Measurements from ENCODE around the gene DYNC1H1. TPM values are rescaled to one million over a fixed set of nuclear protein-coding genes. Genes with fewer than 3 reads are reported as not detected.
A peak's percentile ranks its signal among the peaks of the same experiment; 100 is the strongest.

The DYNC1H1 gene
- total RNA-seq, 4 donors from 2014 or later, result 261 to 376 (median 317) TPM

DNA sequence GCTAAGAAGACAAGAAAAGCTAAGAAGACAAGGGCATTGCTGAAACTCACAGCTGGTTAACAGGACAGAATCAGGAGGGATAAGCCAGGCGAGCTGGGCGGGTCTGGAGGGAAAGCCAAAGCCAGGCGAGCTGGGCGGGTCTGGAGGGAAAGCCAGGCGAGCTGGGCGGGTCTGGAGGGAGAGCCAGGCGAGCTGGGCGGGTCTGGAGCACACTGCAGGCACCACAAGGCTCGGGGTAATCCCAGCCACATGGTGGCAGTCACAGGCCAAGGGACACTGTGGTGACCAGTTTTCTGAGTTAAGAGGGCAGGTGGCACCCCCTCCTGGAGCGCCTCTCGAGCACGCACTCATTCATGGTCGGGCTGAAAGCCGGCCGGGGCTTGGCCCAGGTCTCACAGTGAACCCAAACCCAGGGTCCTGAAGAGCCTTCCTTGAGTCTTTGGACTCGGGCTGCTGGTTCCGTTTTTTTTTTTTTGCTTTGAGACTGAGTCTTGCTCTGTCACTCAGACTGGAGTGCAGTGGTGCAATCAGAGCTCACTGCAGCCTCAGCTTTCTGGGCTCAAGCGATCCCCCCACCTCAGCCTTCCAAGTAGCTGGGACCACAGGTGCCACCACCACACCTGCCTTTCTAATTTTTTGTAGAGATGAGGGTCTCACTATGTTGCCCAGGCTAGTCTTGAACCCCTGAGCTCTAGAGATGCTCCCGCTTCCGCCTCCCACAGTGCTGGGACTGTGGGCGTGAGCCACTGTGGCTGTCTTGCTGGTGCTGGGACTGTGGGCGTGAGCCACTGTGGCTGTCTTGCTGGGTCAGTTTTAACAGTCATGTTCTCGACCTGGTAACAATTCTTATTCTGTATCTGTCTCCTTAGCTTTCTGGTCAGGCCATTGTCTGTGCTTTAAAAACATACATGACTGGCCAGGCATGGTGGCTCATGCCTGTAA, 82.2 kb downstream of the DYNC1H1 start:
- peak overlapping the region; percentile 22 to 62 (median 42) for H3K27ac ChIP-seq
- no peaks in the 10 kb centered on the region for H3K27me3 ChIP-seq
- no peak overlapping the region for H3K4me3 ChIP-seq
- peaks cover 56 to 100% (median 66%) of the 10 kb centered on the region in 3 donors for H3K36me3 ChIP-seq
- no peak for DNase-seq
- 48 to 55% methylated on average over 21 to 23 of the region's 23 CpGs for WGBS, 2 donors
- intact Hi-C loops (cut with DNase I), result no loop called here
- no peaks in the 10 kb centered on the region for H3K9me3 ChIP-seq
- TF ChIP-seq CTCF (IDR thresholded peaks at IDR 0.05) (peak in 5 of 6 experiments; percentile 17 to 67 (median 48)), POLR2A (IDR thresholded peaks at IDR 0.05) (no peak)
- H3K4me1 ChIP-seq, result peaks cover 3 to 32% (median 4%) of the 10 kb centered on the region in 3 donors

DNA sequence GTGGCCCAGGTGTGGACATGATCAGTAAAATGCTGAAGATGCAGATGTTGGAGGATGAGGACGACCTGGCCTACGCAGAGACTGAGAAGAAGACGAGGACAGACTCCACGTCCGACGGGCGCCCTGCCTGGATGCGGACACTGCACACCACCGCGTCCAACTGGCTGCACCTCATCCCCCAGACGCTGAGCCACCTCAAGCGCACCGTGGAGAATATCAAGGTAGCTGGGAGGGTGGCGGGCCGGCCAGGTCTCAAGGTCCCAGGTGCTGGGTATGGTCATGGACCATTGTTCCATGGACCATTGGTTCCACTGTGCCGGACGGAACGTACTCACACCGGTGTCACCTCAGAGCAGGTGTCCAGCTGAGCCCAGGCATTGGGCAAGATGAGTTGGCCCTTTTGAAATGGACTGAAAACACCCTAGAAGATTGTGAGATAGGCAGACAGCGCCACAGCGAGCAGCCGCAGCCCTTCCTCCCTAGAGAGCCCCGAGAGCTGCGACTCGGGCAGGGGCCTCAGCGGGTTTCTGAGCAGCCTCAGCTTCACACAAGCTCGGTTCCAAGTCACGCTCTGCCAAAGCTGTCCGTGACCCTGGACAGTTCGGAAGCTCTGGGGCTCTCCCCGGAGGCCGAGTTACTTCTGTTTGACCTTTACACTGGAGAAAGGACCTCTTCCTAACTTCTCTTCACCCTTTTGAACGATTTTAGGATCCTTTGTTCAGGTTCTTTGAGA, 83.6 kb downstream of the DYNC1H1 start:
- intact Hi-C loops (cut with DNase I), result no loop called here
- WGBS, 2 donors, result 87 to 91% methylated on average over 16 to 18 of the region's 33 CpGs
- Histone ChIP-seq H3K9me3 (no peaks in the 10 kb centered on the region), H3K27ac (no peak overlapping the region), H3K27me3 (no peaks in the 10 kb centered on the region), H3K4me3 (no peak overlapping the region), H3K4me1 (peaks cover 3 to 32% (median 4%) of the 10 kb centered on the region in 3 donors), H3K36me3 (peaks cover 43 to 100% (median 53%) of the 10 kb centered on the region in 3 donors)
- DNase-seq, result no peak
- TF ChIP-seq POLR2A (IDR thresholded peaks at IDR 0.05) (no peak), CTCF (IDR thresholded peaks at IDR 0.05) (no peak)

GRCh38 chr14:102049258-102050025, 85.1 kb downstream of the DYNC1H1 start:
- Histone ChIP-seq H3K27me3 (no peaks in the 10 kb centered on the region), H3K4me1 (peaks cover 3 to 32% (median 4%) of the 10 kb centered on the region in 3 donors), H3K4me3 (no peak overlapping the region), H3K36me3 (peaks cover 38 to 98% (median 39%) of the 10 kb centered on the region in 3 donors), H3K9me3 (no peaks in the 10 kb centered on the region), H3K27ac (no peak overlapping the region)
- WGBS, 2 donors, result 79 to 87% methylated on average over 5 to 6 of the region's 25 CpGs
- DNase-seq, result no peak
- intact Hi-C loops (cut with DNase I), result loop anchor here (5.0 kb wide), 1 partner anchor 43 kb away; no protein-coding TSS in a partner anchor
- no peak for TF ChIP-seq POLR2A (IDR thresholded peaks at IDR 0.05)
- no peak for TF ChIP-seq CTCF (IDR thresholded peaks at IDR 0.05)

DNA sequence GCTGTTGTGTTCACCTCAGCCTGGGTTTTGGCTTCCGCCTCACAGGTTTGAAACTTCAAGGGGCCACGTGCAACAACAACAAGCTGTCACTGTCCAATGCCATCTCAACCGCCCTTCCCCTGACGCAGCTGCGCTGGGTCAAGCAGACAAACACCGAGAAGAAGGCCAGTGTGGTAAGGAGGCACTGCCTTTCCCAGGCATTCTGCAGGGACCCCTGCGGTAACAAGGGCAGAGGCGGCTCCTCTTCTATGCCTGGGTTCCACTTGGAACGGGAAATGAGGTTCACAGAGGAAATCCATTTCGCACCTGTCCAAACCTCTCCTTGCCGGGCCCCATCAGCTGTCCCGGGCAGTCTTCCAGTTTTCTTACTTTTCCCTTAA, 85.6 kb downstream of the DYNC1H1 start:
- Histone ChIP-seq H3K4me1 (peaks cover 3 to 34% (median 4%) of the 10 kb centered on the region in 3 donors), H3K9me3 (no peaks in the 10 kb centered on the region), H3K27ac (peak overlapping the region in 1 of 4 donors; percentile 3), H3K36me3 (peaks cover 33 to 92% (median 34%) of the 10 kb centered on the region in 3 donors), H3K4me3 (no peak overlapping the region), H3K27me3 (no peaks in the 10 kb centered on the region)
- 80 to 81% methylated on average over 7 of the region's 12 CpGs for WGBS, 2 donors
- no peak for DNase-seq
- intact Hi-C loops (cut with DNase I), result loop anchor here (5.0 kb wide), 1 partner anchor 42 kb away; no protein-coding TSS in a partner anchor
- TF ChIP-seq POLR2A (IDR thresholded peaks at IDR 0.05) (no peak), CTCF (IDR thresholded peaks at IDR 0.05) (no peak)

Data from esophagus squamous epithelium (tissue), 5 donors.